ENCODE data around the gene ECEL1.

ECEL1 gene

DNA sequence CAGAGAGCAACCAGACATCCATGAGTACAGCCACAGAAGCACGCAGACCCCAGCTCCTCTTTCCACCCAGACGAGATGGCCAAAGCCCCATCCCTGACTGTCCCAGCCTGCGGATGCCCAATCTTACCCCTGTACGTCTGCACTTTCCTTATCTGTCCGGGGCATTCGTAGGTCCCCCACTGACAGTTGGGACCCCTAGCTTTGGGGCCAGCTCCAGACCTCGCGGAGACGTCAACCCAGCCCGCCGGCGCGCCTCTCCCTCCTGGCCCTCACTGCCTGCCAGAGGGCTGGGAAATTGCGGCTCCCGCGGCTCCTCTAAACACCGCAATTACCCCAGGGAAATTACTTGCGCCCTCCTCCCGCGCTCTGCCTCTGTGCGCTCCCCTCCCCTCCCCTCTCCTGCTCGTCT, 2.3 kb downstream of the ECEL1 start:
- peaks cover 7% of the 10 kb centered on the region; the same call in 1 of the 2 replicates for H3K4me1 ChIP-seq (ENCODE audit: insufficient read depth, low read length)
- peaks cover 82% of the 10 kb centered on the region for H3K27me3 ChIP-seq (ENCODE audit: insufficient read depth, low read length)
- H3K9ac ChIP-seq (ENCODE audit: low read depth, low read length) = no peak overlapping the region
- no peak overlapping the region for H3K27ac ChIP-seq (ENCODE audit: low read length)
- peak overlapping the region; percentile 59; the same call in 1 of the 2 replicates for H3K4me3 ChIP-seq (ENCODE audit: low read length)
- H3K9me3 ChIP-seq (ENCODE audit: insufficient read depth, low read depth, low read length) = no peaks in the 10 kb centered on the region
- H3K36me3 ChIP-seq (ENCODE audit: insufficient read depth, low read depth, low read length) = no peaks in the 10 kb centered on the region

DNA sequence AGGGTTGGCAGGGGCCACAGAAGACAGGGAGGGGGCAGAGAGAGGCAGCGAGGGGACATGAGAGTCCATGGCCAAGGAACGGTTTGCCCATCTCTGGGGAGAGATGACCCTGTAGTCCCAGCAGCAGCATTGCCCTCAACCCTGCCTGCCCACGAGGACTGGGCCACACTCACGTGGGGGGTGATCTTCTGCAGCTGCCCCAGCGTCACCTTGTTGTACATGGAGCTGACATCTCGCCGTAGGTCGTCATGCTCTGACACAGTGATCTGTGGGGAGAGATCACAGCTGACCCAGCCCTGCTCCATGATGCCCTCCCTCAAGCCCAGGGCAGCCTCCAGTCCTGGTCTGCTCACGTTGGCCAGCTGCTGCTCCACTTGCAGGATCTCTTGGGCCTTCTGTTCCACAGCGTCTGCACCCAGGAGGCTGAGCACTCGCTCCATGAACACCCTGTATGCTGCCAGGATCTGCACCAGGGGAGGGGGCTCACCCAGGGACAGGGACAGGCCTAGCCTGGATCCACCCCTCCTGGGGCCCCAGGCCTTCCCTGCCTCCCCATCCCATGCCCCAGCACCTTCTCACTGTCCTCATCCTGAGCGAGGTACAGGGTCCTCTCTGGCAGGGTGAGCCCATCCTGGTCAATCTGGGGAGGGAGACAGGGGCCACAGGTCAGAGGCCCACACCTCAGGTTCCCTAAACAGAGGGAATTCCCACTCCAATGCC, 2.8 kb downstream of the ECEL1 start:
- H3K4me1 ChIP-seq (ENCODE audit: insufficient read depth, low read length) = peaks cover 5% of the 10 kb centered on the region; the same call in 1 of the 2 replicates
- H3K27ac ChIP-seq (ENCODE audit: low read length) = no peak overlapping the region
- peaks cover 76% of the 10 kb centered on the region for H3K27me3 ChIP-seq (ENCODE audit: insufficient read depth, low read length)
- no peak overlapping the region for H3K9ac ChIP-seq (ENCODE audit: low read depth, low read length)
- 0 out of 2 replicates have a peak overlapping the region, but pooled peaks have one; percentile 59 for H3K4me3 ChIP-seq (ENCODE audit: low read length)
- H3K36me3 ChIP-seq (ENCODE audit: insufficient read depth, low read depth, low read length) = no peaks in the 10 kb centered on the region
- no peaks in the 10 kb centered on the region for H3K9me3 ChIP-seq (ENCODE audit: insufficient read depth, low read depth, low read length)

DNA sequence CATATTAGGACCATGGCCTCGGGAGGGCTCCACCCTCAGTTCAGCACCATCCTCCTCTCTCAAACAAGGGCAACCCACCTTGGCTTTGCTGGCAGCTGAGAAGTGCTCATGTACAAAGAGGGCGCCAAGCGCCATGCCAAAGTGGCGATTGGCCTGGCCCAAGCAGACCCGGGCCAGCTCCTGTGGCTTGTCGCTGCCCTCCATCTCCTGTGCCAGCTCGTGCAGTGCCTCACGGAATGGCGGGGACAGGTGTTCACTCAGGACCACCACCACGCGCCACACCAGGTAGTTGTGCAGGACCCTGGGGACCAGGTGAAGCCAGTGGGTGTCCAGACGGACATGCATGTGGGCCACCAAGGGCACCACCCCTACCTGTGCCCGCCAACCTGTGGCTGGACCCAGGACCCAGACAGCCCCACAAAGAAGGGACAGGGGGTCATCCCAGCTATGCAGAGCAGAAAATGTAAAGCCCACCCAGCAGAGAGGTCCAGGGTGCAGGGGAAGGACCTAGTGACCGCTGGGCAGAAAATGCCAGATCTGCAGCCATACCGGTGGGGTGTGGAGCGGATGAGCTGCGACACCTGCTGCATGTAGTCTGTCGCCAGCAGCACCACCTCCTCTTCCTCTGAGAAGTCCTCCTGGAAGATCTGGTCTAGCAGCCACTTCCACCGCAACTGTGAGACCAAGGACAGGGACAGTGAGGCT, 3.6 kb downstream of the ECEL1 start:
- no peaks in the 10 kb centered on the region for H3K36me3 ChIP-seq (ENCODE audit: insufficient read depth, low read depth, low read length)
- H3K9ac ChIP-seq (ENCODE audit: low read depth, low read length) = no peak overlapping the region
- H3K27me3 ChIP-seq (ENCODE audit: insufficient read depth, low read length) = peaks cover 69% of the 10 kb centered on the region
- H3K9me3 ChIP-seq (ENCODE audit: insufficient read depth, low read depth, low read length) = no peaks in the 10 kb centered on the region
- no peak overlapping the region for H3K4me3 ChIP-seq (ENCODE audit: low read length)
- no peak overlapping the region for H3K27ac ChIP-seq (ENCODE audit: low read length)
- H3K4me1 ChIP-seq (ENCODE audit: insufficient read depth, low read length) = peaks cover 3% of the 10 kb centered on the region; the same call in 1 of the 2 replicates

DNA sequence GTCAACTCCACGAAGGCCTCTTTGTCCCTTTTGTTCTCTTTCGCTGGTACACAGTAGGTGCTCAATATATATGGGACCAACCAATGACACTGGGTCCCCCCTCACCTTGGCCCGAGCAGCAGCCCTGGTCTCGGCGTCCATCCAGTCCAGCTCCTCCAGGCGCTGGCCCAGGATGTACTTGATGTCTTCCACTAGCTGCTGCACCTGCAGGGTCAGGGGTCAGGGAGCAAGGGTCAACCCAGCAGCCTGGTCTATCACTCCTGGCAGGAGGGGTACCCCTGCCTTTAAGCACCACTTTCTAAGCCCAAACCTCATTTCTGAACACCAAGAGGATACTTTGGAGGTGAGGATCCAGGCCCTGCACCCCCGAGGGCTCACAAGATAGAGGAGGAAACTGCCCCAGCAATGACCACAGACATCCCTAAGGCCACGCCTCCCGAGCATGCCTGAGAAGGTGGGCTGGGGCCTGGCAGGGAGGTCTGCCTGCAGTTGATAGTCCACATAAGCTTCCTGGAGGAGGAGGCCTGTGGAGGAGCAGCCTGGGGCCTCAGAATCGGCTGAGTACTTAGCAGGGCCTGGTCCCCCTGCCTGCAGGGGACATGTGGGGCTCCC, 4.2 kb downstream of the ECEL1 start:
- Histone ChIP-seq H3K36me3 (ENCODE audit: insufficient read depth, low read depth, low read length) (no peaks in the 10 kb centered on the region), H3K4me1 (ENCODE audit: insufficient read depth, low read length) (no peaks in the 10 kb centered on the region), H3K9me3 (ENCODE audit: insufficient read depth, low read depth, low read length) (no peaks in the 10 kb centered on the region), H3K9ac (ENCODE audit: low read depth, low read length) (no peak overlapping the region), H3K27me3 (ENCODE audit: insufficient read depth, low read length) (peaks cover 62% of the 10 kb centered on the region), H3K4me3 (ENCODE audit: low read length) (no peak overlapping the region), H3K27ac (ENCODE audit: low read length) (no peak overlapping the region)

DNA sequence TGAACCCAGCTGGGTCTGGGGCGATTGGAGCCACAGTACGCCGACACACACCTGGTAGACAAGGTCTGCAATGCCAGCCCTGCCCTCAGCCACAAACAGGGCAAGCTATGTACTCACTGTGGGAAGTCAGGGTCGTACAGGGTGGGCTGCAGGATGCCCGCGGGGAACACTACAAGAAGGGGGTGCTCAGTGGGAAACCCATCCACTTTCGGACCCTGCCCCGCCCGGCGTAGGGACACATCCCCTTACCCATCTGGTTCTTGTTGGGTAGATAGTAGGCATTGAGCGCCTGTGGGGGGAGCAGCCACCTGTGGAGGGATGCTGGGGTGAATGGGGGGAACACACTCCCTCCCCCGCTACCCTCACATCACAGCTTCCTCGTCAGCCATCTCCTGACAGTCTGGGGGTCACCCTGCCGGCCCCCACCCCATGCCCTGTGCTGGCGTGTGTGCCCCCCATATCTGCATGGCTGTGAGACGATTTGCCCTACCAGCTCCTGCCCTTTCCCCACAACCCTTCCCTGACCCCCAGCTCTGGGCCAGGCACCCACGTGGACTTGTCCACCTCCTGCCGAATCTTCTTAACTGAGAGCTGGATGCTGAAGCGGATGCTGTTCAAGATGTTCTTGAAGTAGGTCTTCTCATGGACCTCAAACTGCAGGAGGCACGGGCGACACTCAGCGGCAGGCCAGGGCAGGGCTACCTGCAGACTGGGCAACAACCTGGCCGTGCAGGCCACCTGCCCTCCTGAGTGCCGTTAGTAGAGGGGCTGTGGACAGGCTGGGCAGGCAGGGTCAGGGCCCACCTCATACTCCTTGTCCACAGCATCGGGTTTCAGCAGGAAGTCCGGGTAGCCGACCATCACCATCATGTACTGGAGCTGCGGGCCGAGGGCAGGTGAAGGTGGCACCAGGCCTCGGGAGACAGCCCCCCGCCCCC, 5.1 kb downstream of the ECEL1 start:
- peaks cover 55% of the 10 kb centered on the region for H3K27me3 ChIP-seq (ENCODE audit: insufficient read depth, low read length)
- H3K36me3 ChIP-seq (ENCODE audit: insufficient read depth, low read depth, low read length) = no peaks in the 10 kb centered on the region
- H3K4me1 ChIP-seq (ENCODE audit: insufficient read depth, low read length) = no peaks in the 10 kb centered on the region
- H3K27ac ChIP-seq (ENCODE audit: low read length) = no peak overlapping the region
- no peak overlapping the region for H3K4me3 ChIP-seq (ENCODE audit: low read length)
- no peak overlapping the region for H3K9ac ChIP-seq (ENCODE audit: low read depth, low read length)
- no peaks in the 10 kb centered on the region for H3K9me3 ChIP-seq (ENCODE audit: insufficient read depth, low read depth, low read length)

DNA sequence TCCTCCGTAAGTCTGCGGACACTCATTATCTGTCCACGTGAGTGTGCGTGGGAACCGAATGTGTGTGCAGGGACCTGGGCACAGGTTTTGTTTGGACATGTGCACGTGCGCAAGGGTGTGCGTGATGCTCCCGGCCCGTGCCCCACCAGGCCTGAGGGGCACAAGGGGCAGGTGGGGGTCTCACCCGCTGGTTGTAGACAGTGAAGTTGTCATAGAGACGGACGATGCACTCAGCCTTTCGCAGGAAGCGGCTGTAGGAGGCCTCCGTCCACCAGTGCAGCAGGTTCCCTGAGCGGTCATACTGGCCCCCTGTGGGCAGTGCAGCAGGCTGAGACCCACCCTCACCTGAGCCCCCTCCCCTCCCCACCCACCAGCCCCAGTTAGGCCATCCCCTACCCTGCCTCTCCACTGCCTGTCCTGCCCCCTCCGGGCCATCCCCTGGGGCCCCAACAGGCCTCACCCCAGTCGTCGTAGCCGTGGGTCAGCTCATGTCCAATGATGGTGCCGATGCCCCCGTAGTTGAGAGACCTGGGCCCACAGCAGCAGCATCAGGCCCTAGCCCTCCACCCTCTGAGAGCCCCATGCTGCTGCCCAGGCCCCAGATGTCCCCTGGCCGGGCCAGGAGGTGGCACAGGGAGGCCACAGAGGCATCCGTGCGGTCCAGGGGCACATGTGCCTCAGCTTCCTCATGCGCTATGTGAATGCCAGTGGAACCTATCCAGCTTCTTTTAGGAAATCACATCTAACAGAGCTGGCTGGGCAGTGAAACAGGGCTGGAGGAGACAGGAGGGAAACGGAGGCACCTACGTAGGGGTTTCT, 6.1 kb downstream of the ECEL1 start:
- Histone ChIP-seq H3K27ac (ENCODE audit: low read length) (no peak overlapping the region), H3K4me1 (ENCODE audit: insufficient read depth, low read length) (no peaks in the 10 kb centered on the region), H3K4me3 (ENCODE audit: low read length) (no peak overlapping the region), H3K27me3 (ENCODE audit: insufficient read depth, low read length) (peaks cover 45% of the 10 kb centered on the region), H3K9me3 (ENCODE audit: insufficient read depth, low read depth, low read length) (no peaks in the 10 kb centered on the region), H3K9ac (ENCODE audit: low read depth, low read length) (no peak overlapping the region), H3K36me3 (ENCODE audit: insufficient read depth, low read depth, low read length) (no peaks in the 10 kb centered on the region)

DNA sequence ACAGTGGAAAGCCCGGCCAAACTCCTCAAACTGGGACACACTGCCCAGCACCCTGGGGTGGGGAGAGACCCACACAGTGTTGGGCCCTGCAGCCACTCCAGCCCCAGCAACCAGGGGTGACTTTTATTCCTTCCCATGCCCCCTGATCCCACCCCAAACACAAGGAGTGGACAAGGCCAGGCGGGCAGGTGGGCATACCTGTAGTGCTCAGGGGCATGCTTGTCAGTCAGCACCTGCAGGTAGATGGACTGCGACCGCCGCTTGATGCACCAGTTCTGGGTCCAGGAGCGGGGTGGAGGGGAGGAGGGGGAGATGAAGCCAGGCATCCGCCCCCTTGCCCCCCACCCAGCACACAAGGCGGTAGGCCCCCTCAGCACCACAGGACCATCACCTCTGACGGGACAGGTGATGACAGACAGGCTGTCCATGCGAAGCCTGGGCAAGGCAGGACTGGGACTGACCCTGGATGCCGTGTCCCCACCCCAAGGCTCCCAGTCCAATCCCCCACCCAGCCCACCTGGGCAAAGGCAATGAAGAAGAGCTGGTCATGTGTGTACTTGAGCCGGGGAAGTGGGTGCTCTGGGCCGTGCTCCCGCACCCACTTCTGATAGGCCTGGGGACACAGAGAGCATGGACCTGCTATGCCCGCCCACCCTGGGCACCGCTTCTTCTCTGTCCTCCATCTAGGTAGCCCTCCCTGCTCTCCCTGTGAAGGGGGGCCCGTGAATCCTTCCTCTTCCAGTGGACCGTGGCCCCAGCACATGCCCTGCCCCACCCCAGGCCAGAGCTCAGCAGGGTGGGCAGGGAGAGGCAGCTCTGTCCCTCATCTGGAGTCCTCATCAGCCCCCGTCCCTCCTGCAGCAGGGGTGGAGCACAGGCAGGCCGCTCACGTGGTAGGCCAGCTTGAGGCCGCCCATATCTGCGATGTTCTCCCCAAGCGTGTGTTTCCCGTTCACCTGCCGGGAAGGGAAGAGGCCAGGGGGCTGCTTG, 7.1 kb downstream of the ECEL1 start:
- Histone ChIP-seq H3K4me1 (ENCODE audit: insufficient read depth, low read length) (no peaks in the 10 kb centered on the region), H3K9ac (ENCODE audit: low read depth, low read length) (no peak overlapping the region), H3K4me3 (ENCODE audit: low read length) (no peak overlapping the region), H3K36me3 (ENCODE audit: insufficient read depth, low read depth, low read length) (no peaks in the 10 kb centered on the region), H3K27me3 (ENCODE audit: insufficient read depth, low read length) (peaks cover 35% of the 10 kb centered on the region), H3K9me3 (ENCODE audit: insufficient read depth, low read depth, low read length) (no peaks in the 10 kb centered on the region), H3K27ac (ENCODE audit: low read length) (no peak overlapping the region)

DNA sequence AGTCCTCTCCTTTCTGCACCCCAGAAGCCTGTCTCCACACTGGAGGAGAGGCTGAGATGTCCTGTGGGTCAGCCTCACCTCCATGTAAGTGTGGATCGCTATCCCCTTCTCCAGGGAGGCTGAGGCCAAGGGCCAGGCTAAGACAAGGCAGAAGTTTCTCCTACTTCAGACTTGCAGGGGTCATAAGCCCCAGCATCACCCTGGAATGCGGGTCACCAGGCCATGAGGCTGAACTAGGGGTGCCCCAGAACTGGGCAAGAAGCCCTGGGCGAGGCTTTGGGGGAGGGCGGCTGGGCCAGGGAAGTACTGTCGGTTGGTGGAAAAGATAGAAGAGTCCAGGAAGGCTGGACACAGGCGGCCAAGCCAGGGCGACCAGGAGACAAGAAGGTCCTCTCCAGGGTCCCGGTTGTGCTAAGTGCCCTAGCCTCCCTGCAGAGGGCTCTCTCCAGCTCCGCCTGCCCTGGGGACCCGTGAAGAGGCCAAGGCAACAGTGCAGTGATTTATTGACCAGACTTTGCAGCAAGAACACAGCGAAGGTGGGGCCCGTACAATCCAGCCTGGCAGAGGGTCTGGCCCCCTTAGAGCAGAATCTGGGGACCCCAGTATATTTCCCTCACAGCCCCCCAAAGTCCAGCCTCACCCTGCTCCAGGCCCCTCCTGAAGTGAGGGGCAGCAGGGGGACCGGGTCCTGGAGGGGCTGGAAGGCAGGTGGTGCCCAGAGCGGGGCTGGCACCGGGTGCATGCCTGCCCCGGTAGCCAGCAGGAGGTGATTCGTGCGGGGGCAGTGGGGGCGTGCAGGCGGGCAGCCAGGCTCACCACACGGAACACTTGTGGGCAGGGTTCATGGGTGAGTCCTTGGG, 8.1 kb downstream of the ECEL1 start:
- Histone ChIP-seq H3K4me3 (ENCODE audit: low read length) (no peak overlapping the region), H3K4me1 (ENCODE audit: insufficient read depth, low read length) (no peaks in the 10 kb centered on the region), H3K36me3 (ENCODE audit: insufficient read depth, low read depth, low read length) (no peaks in the 10 kb centered on the region), H3K9ac (ENCODE audit: low read depth, low read length) (no peak overlapping the region), H3K9me3 (ENCODE audit: insufficient read depth, low read depth, low read length) (no peaks in the 10 kb centered on the region), H3K27ac (ENCODE audit: low read length) (no peak overlapping the region), H3K27me3 (ENCODE audit: insufficient read depth, low read length) (peaks cover 26% of the 10 kb centered on the region)

DNA sequence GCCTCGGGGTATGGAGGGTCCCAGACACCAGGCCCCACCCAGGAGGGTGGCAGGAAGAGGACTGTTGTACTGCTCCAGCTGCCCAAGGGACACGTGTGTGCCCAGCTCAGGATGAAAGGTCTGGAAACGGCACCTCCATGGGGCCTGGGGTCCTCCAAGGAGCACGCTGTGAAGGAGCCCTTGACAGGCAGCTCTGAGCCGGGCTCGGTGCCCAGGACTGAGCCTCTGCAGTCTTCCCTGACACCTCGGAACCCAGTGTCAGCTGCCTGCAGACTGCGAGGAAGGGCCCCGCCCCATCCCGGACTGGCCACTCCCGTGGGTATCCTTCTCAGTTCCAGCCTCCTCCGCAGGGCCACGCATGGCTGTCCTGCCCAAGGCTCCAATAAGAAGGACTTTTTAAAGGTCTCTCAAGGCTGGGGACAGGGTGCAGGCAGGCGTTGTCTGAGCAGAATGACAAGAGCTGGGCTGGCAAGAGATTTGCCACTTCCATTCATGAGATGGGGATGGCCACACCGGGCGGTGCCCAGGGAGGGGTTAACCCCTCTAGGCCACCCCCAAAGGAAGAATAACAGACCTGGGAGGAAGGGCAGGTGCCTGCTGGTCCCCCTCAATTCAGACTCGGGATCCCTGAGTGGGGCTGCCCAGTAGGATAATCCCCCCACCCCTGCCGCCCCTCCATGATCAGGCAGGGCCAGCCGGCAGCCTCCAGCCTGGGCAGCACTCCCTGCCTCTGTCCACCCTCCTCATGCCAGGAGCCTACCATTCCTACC, 8.9 kb downstream of the ECEL1 start:
- H3K27me3 ChIP-seq (ENCODE audit: insufficient read depth, low read length) = peaks cover 18% of the 10 kb centered on the region

More for the DNA sequence above, 8.9 kb downstream of the ECEL1 start:
- Histone ChIP-seq H3K9me3 (ENCODE audit: insufficient read depth, low read depth, low read length) (no peaks in the 10 kb centered on the region), H3K4me3 (ENCODE audit: low read length) (no peak overlapping the region), H3K9ac (ENCODE audit: low read depth, low read length) (no peak overlapping the region), H3K4me1 (ENCODE audit: insufficient read depth, low read length) (no peaks in the 10 kb centered on the region), H3K27ac (ENCODE audit: low read length) (no peak overlapping the region), H3K36me3 (ENCODE audit: insufficient read depth, low read depth, low read length) (no peaks in the 10 kb centered on the region)

All from iPS-20b (cell line).